GM18868 (cell line): ENCODE results near the gene SAMD8.
A peak's percentile ranks its signal among the peaks of the same experiment; 100 is the strongest.
"Not testable (repeated sequence)": the region's sequence is repeated elsewhere in the genome, so short reads cannot be mapped to it uniquely, and the experiment has no call there.

Experiments
- ATAC-seq: cut with Tn5 transposase; IDR thresholded peaks from one replicate; pipeline ENCODE4 v1.9.1; 2021; ENCODE audit warnings: mild to moderate bottlenecking, moderate library complexity; ENCODE audit not compliant: unreplicated experiment

Gene SAMD8

GRCh38 chr10:75106891-75107290 lies 4.6 kb upstream of the SAMD8 start:
- ATAC-seq = not testable (repeated sequence)

GRCh38 chr10:75107756-75108683 lies 3.4 kb upstream of the SAMD8 start:
- no peak for ATAC-seq

- ATAC-seq = no peak
Measured at GRCh38 chr10:75108684-75109458, 2.6 kb upstream of the SAMD8 start.

- ATAC-seq = no peak
Measured at GRCh38 chr10:75109459-75109778, 2.0 kb upstream of the SAMD8 start.

- no peak for ATAC-seq
Measured at GRCh38 chr10:75110006-75110632, 1.3 kb upstream of the SAMD8 start.

GRCh38 chr10:75111907-75112679 lies 637 bp downstream of the SAMD8 start:
- ATAC-seq = peak; percentile 22

GRCh38 chr10:75115137-75115536 lies 3.7 kb downstream of the SAMD8 start:
- no peak for ATAC-seq

GRCh38 chr10:75116941-75117775 lies 5.7 kb downstream of the SAMD8 start:
- not testable (repeated sequence) for ATAC-seq

- ATAC-seq = no peak
Measured at GRCh38 chr10:75117995-75118394, 6.5 kb downstream of the SAMD8 start.

GRCh38 chr10:75119444-75120066 lies 8.1 kb downstream of the SAMD8 start:
- not testable (repeated sequence) for ATAC-seq

- no peak for ATAC-seq
Measured at GRCh38 chr10:75121322-75121721, 9.9 kb downstream of the SAMD8 start.

- ATAC-seq = no peak
Measured at GRCh38 chr10:75122505-75122904, 11.0 kb downstream of the SAMD8 start.

- no peak for ATAC-seq
Measured at GRCh38 chr10:75123088-75123682, 11.7 kb downstream of the SAMD8 start.

- ATAC-seq = no peak
Measured at GRCh38 chr10:75126277-75126676, 14.8 kb downstream of the SAMD8 start.

GRCh38 chr10:75127471-75127870 lies 16.0 kb downstream of the SAMD8 start:
- no peak for ATAC-seq

- peak; percentile 80 for ATAC-seq
Measured at GRCh38 chr10:75128985-75129384, 17.5 kb downstream of the SAMD8 start.

GRCh38 chr10:75129537-75129936 lies 18.1 kb downstream of the SAMD8 start:
- ATAC-seq = no peak

GRCh38 chr10:75133701-75134100 lies 22.2 kb downstream of the SAMD8 start:
- ATAC-seq = not testable (repeated sequence)

GRCh38 chr10:75136346-75136745 lies 24.9 kb downstream of the SAMD8 start:
- ATAC-seq = peak; percentile 52
